ENCODE measurements around the gene C13orf46.

- TF ChIP-seq YY1 (IDR thresholded peaks at IDR 0.05; ENCODE audit: insufficient read depth, insufficient read length), result no peak
- no peak for TF ChIP-seq SUZ12 (IDR thresholded peaks at IDR 0.05; ENCODE audit: extremely low read depth, insufficient read depth, insufficient read length)
- TF ChIP-seq ZNF274 (IDR thresholded peaks at IDR 0.05; ENCODE audit: low read depth, low read length), result no peak
These were observed 717 bp upstream of the C13orf46 start for GRCh38 chr13:113974304-113975281.
